Stomach (tissue), 4 donors: Measurements from ENCODE around the gene NNMT.

Source experiments
- CTCF ChIP-seq, 7 experiments: fragments of 450-650 bp in 4 of 7; fragments of 200-600 bp in 3 of 7; sonication (generic) in 3 of 7; IDR thresholded peaks; one replicate each; pipeline ENCODE4 v1.5.1; 2016 to 2019; ENCODE audit warnings: antibody characterized with exemption in 7 of 7, control low read depth in 2 of 7, mild to moderate bottlenecking in 1 of 7
- POLR2AphosphoS5 ChIP-seq, 3 donors: sonication (generic); formaldehyde crosslinking; IDR thresholded peaks; one replicate each; pipeline ENCODE4 v1.6.1; 2016; ENCODE audit warnings: antibody characterized with exemption in 3 of 3

GRCh38 chr11:114252767-114253166 is 43.4 kb upstream of the NNMT start:
- TF ChIP-seq CTCF (IDR thresholded peaks at IDR 0.05) (no peak), POLR2AphosphoS5 (IDR thresholded peaks at IDR 0.05) (no peak)
